ENCODE data around the gene RBM20.

GRCh38 chr10:110860576-110861241 lies 216.6 kb downstream of the RBM20 start:
- TF ChIP-seq CTCF (IDR thresholded peaks at IDR 0.05; ENCODE audit: poor library complexity) (no peak), EZH2 (IDR thresholded peaks at IDR 0.05; ENCODE audit: borderline replicate concordance) (no peak), EZH2phosphoT487 (IDR thresholded peaks at IDR 0.05; ENCODE audit: low read depth, severe bottlenecking, unreplicated experiment) (no peak)

All from hepatocyte (in vitro differentiated cells).